Ovary (tissue), 9 donors: ENCODE results near the gene NFASC. TPM values are rescaled to one million over a fixed set of nuclear protein-coding genes. Genes with fewer than 3 reads are reported as not detected.

ENCODE experiments used
- DNase-seq, 5 donors: peaks; one replicate each; pipeline ENCODE4 v3.0.0-alpha.2; 2019 to 2020
- H3K27ac ChIP-seq, 2 donors: fragments of 200-600 bp; one replicate each; pipeline versions ENCODE4 v1.5.1 to v1.8.0; 2019 to 2022
- H3K27me3 ChIP-seq: fragments of 200-600 bp; one replicate; pipeline ENCODE4 v1.8.0; 2022
- H3K36me3 ChIP-seq: fragments of 200-600 bp; sonication (generic); one replicate; pipeline ENCODE4 v1.5.1; 2019
- H3K4me1 ChIP-seq: one replicate; pipeline ENCODE4 v1.8.1; 2013; ENCODE audit warnings: mild to moderate bottlenecking, moderate library complexity; ENCODE audit not compliant: insufficient read depth
- H3K4me3 ChIP-seq: fragments of 200-600 bp; sonication (generic); one replicate; pipeline ENCODE4 v1.5.1; 2017
- H3K9me3 ChIP-seq, 2 donors: fragments of 200-600 bp in 1 of 2; sonication (generic) in 1 of 2; one replicate each; pipeline versions ENCODE4 v1.5.1 to v1.8.1; 2013 to 2019; ENCODE audit warnings: mild to moderate bottlenecking in 1 of 2, moderate library complexity in 1 of 2
- EP300 ChIP-seq: sonication (generic); formaldehyde crosslinking; IDR thresholded peaks from one replicate; pipeline ENCODE4 v1.6.1; 2017; ENCODE audit warnings: antibody characterized with exemption
- POLR2A ChIP-seq: fragments of 450-650 bp; IDR thresholded peaks from one replicate; pipeline ENCODE4 v1.6.1; 2017; ENCODE audit warnings: antibody characterized with exemption, mild to moderate bottlenecking, moderate library complexity
- WGBS, 3 donors: extraction: QIAGEN DNeasy Blood & Tissue Kit in 1 of 3; methylation state at CpG; one replicate each; pipeline versions ENCODE4 v1.1.5 to v1.1.7; 2013 to 2017; 5-methylcytosine and 5-hydroxymethylcytosine counted together
- intact Hi-C, 4 donors: fragments of 100-400 bp; cut with DNase I; formaldehyde crosslinking; loops; one replicate each; pipeline versions ENCODE4 v1.11.0 to v1.15.1; 2022 to 2023
- polyA plus RNA-seq, 2 donors: library from polyadenylated mRNA; stranded (reverse); fragments of 200-250 nt in 1 of 2; fragments of 350-450 nt in 1 of 2; fragmentation: Illumina TruSeq in 1 of 2; extraction: RNeasy Lipid Tissue Mini Kit (QIAGEN cat#74804) in 1 of 2; gene quantifications; one replicate each; pipeline ENCODE4 v1.2.3, GENCODE V29; 2013 to 2014
- total RNA-seq, 7 donors: library from RNA; depleted of rRNA in 2 of 7; stranded (reverse); fragments of >200 nt in 2 of 7; fragmentation: NEBNext Ultra II Directional in 3 of 7; extraction: Animal tissue kit (Norgen Biotek cat#: 25700) in 3 of 7; gene quantifications; one replicate each; pipeline versions ENCODE4 v1.1.0 to v1.2.4, GENCODE V29; 2016 to 2023
- TF ChIP-seq, protein P1 (sequence below), 3 donors: fragments of 450-650 bp in 2 of 3; fragments of 200-600 bp in 1 of 3; IDR thresholded peaks; one replicate each; pipeline versions ENCODE4 v1.5.1 to v1.8.0; 2016 to 2022; ENCODE audit warnings: antibody characterized with exemption in 3 of 3, mild to moderate bottlenecking in 1 of 3
- donor health status: DM: no; HTN: no; CAD: no; lungs with moderate emphysema.
- donor health status: DM: no; HTN: no; CAD: no.
- donor health status: Bipolar disorder and iron deficiency.
- donor health status: DM: yes; HTN: yes; CAD: no.
- donor health status: DM: no; HTN: no; CAD: no.
- donor health status: DM: yes; HTN: yes; CAD: no.

The NFASC gene
- total and polyA plus RNA-seq, 9 donors = 9.3 to 73.2 (median 20.9) TPM

DNA sequence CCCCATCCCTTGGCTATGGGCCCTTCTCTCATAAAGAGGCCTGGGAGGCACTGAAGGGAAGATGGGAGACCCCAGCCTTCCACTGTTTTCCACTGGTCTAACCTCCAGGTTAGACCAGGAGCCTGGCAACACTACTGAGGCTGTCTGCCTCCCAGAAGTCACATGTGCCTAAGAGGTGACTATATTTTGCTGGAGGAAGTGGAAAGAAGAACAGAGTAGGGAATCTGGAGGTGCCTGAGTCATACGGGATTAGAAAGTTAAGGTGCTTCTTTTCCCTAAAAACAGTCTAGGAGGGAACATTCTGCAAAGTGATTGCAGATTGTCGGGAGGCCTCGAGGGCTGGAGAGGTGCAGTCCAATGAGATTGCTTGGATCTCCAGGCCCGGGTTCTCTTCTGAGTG is 4.6 kb downstream of the NFASC start:
- no peaks in the 10 kb centered on the region for H3K27me3 ChIP-seq
- H3K27ac ChIP-seq = no peak overlapping the region
- H3K4me3 ChIP-seq = no peak overlapping the region
- intact Hi-C loops = no loop called here
- DNase-seq = no peak
- WGBS, 3 donors = 81 to 83% (median 82%) methylated on average over 4 of the region's 4 CpGs
- no peak for TF ChIP-seq EP300
- TF ChIP-seq, protein P1, sequence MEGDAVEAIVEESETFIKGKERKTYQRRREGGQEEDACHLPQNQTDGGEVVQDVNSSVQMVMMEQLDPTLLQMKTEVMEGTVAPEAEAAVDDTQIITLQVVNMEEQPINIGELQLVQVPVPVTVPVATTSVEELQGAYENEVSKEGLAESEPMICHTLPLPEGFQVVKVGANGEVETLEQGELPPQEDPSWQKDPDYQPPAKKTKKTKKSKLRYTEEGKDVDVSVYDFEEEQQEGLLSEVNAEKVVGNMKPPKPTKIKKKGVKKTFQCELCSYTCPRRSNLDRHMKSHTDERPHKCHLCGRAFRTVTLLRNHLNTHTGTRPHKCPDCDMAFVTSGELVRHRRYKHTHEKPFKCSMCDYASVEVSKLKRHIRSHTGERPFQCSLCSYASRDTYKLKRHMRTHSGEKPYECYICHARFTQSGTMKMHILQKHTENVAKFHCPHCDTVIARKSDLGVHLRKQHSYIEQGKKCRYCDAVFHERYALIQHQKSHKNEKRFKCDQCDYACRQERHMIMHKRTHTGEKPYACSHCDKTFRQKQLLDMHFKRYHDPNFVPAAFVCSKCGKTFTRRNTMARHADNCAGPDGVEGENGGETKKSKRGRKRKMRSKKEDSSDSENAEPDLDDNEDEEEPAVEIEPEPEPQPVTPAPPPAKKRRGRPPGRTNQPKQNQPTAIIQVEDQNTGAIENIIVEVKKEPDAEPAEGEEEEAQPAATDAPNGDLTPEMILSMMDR (IDR thresholded peaks at IDR 0.05) = no peak
- no peak for TF ChIP-seq POLR2A
- no peaks in the 10 kb centered on the region for H3K9me3 ChIP-seq
- H3K4me1 ChIP-seq = peaks cover 39% of the 10 kb centered on the region
- no peaks in the 10 kb centered on the region for H3K36me3 ChIP-seq

DNA sequence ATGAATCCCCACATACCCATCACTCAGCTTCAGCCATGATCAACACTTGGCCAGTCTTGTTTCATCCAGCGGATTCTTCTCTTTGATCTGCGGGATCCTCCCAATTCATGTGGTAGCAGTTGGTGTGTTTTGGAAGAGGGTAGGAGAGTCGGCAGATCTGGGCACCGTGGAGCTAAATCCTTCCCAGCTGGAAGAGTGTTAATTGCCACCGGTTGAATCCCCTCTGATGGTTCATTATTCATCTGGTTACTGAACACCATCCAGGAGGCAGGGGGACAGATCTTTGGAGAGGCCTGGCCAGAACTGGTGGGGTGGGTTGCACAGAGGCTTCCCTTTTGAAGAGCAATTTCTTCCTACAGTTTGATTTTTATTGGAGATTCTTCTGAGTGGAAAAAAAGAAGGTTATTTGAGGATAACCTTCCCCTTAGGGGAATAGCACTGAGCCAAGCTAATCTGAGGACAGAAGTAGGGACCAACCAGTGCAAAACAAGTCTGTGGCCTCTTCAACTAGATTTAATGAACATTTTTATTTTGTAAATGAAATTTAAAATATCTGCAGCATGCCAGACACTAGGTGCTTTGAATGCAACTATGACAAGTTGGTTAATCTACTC is 8.1 kb downstream of the NFASC start:
- Histone ChIP-seq H3K9me3 (no peaks in the 10 kb centered on the region), H3K4me1 (peaks cover 31% of the 10 kb centered on the region), H3K27ac (no peak overlapping the region), H3K4me3 (no peak overlapping the region), H3K36me3 (no peaks in the 10 kb centered on the region), H3K27me3 (no peaks in the 10 kb centered on the region)
- WGBS, 3 donors = 14 to 29% (median 19%) methylated on average over 5 of the region's 5 CpGs
- intact Hi-C loops = no loop called here
- TF ChIP-seq EP300 (no peak), POLR2A (no peak)
- TF ChIP-seq, protein P1 (IDR thresholded peaks at IDR 0.05) = no peak
- no peak for DNase-seq

DNA sequence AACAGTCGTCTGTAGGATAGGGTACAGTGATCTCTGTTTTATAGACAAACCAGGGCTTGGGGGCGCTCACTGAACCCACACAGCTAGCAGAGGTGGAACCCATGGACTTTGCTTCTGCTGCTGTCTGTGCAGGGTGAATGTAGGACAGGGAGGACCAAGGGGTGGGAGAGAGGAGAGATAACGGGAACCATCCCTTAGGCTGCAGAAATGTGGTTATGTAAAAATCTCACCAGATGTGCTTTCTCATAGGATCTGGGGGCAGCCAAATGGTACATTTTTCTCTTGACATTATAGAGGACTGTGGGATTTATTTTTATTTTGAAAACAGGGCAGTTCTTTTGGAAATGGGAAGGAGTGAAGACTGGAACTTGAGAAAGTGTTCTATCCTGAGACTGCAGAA is 8.7 kb downstream of the NFASC start:
- no peak for TF ChIP-seq POLR2A
- TF ChIP-seq EP300 = no peak
- intact Hi-C loops = no loop called here
- H3K4me3 ChIP-seq = no peak overlapping the region
- DNase-seq = peak in 1 of 5 donors; percentile 25
- WGBS, 3 donors = 5 to 7% (median 6%) methylated on average over 3 of the region's 3 CpGs
- no peaks in the 10 kb centered on the region for H3K9me3 ChIP-seq
- no peak overlapping the region for H3K27ac ChIP-seq
- no peaks in the 10 kb centered on the region for H3K27me3 ChIP-seq
- peaks cover 30% of the 10 kb centered on the region for H3K4me1 ChIP-seq
- H3K36me3 ChIP-seq = no peaks in the 10 kb centered on the region

DNA sequence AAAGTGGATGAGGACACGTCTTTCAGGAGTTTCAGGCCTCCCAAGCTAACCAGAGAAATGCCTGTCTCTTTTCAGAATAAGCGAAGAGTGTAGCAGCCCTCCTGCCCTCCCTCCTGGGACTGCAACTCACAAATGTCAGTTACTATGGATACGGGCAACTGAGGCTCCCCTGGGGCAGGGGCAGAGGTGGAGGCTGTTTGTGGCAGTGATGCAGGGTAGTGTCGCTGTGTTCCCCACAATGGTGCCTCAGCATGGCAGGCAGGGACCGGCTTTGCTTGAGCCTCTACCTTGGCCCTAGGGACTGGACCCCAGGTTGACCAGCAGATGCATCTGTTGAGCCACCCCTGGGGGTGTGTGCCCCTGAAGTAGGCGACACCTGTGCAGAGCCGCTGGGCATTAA is 10.2 kb downstream of the NFASC start:
- Histone ChIP-seq H3K36me3 (no peaks in the 10 kb centered on the region), H3K4me3 (no peak overlapping the region), H3K27me3 (no peaks in the 10 kb centered on the region), H3K4me1 (peaks cover 36% of the 10 kb centered on the region), H3K9me3 (no peaks in the 10 kb centered on the region), H3K27ac (peak overlapping the region in 1 of 2 donors; percentile 49)
- TF ChIP-seq, protein P1 (IDR thresholded peaks at IDR 0.05) = no peak
- TF ChIP-seq EP300 (no peak), POLR2A (no peak)
- intact Hi-C loops = no loop called here
- no peak for DNase-seq
- WGBS, 3 donors = 83 to 94% (median 89%) methylated on average over 7 of the region's 7 CpGs

DNA sequence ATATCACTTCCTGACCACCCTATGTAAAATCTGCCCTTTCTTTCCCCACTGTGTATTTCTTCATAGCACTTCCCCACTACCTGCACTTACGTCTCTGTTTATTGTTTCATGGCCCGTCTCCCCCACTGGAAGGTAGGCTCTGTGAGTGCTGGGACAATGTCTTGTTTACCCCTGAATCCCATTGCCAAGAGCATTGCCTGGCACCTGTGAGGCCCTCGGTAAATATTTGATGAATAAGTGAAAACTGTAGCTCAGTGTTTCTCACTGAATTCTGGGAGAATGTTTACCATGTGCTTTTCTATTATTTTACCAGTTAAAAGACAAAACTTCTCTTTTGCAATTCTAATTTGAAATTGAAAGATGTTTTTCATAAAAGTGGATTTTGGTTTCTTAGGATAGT is 11.8 kb downstream of the NFASC start:
- Histone ChIP-seq H3K4me1 (peaks cover 38% of the 10 kb centered on the region), H3K4me3 (no peak overlapping the region), H3K27me3 (no peaks in the 10 kb centered on the region), H3K9me3 (no peaks in the 10 kb centered on the region), H3K27ac (no peak overlapping the region), H3K36me3 (no peaks in the 10 kb centered on the region)
- 87 to 95% (median 92%) methylated on average over 3 of the region's 3 CpGs for WGBS, 3 donors
- intact Hi-C loops = no loop called here
- TF ChIP-seq EP300 (no peak), POLR2A (no peak)
- TF ChIP-seq, protein P1 (IDR thresholded peaks at IDR 0.05) = no peak
- no peak for DNase-seq
